Activated CD4-positive, alpha-beta T cell treated with anti-CD3 and anti-CD28 coated beads, Interleukin-2, Interleukin-4, amounts not matched to agents 100 ng/mL and 50 ng/mL, durations not matched to agents 16 hours and 8 hours (primary cell): ENCODE results near the gene NR5A2.
"Not testable (repeated sequence)": the region's sequence is repeated elsewhere in the genome, so short reads cannot be mapped to it uniquely, and the experiment has no call there.

Experiments used
- DNase-seq: peaks from one replicate; pipeline ENCODE4 v3.0.0-alpha.2; 2020; ENCODE audit warnings: low spot score

The NR5A2 gene

DNA sequence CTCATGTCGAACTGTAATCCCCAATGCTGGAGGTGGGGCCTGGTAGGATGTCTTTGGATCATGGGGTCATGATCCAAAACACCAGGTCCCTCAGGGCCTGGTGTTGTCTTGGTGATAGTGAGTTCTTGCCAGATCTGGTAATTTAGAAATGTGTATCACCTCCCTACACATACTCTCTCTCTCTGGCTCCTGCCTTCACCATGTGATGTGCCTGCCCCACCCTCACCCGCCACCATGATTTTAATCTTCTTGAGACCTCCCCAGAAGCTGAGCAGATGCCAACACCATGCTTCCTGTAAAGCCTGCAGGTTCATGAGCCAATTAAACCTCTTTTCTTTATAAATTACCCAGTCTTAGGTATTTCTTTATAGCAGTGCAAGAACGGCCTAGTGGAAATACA is 136.4 kb downstream of the NR5A2 start:
- DNase-seq, result no peak

DNA sequence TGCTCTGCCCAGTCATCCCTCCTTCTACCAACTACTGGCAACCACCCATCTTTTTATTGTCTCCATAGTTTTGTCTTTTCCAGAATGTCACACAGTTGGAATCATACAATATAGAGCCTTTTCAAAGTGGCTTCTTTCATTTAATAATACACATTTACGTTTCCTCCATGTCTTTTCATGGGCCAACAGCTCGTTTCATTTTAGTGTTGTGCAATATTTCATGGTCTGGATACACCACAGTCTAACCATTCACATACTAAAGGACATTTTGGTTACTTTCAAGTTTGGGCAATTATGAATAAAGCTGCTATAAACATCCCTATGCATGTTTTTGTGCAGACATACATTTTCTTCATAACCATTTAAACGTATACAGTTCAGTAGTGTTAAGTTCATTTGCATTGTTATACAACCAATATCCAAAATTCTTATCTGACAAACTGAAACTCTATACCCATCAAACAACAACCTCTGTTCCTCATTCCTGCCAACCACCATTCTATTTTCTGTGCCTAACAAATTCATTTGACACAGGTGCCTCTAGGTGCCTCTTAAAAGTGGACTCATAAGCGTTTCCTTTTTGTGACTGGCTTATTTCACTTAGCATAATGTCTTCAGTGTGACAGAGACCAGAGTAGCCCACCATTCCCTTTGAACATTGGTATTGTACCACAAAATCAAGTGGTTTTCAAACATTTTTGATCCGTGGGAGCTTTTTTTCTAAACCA is 138.1 kb downstream of the NR5A2 start:
- DNase-seq, result no peak

DNA sequence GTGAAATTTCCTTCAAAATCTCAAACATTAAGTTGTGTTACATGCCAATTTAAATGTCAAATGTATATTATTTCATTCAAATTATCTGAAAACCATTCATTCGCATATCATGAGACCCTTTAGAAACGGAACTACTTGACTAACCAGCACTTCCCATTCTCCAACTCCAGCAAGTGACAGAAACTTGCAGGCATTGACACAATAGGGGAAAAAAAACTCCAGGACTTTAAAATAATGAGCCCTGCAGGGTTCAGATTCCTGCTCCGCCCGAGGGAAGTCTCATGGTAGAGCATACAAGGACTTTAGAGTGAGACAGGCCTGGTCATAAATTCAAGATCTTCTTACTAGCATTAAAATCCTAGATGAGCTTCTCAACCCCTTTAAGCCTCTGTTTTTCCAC is 138.9 kb downstream of the NR5A2 start:
- DNase-seq, result no peak

DNA sequence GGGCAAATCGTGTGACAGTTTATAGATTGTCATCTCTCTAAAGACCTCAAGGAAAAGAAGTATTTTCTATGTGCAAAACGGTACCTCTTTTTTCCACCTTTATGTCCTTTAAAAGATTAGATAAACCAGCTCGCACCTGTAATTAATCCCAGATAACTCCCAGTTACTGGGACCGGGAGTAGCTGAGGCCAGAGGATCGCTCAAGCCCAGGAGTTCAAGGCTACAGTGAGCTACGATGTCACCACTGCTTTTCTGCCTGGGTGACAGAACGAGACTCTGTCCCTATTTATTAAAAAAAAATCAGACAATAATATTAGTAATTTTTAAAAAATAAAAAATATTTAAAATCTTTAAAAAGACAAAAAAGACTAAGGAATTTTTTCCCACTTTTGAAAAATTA is 141.4 kb downstream of the NR5A2 start:
- DNase-seq, result no peak

DNA sequence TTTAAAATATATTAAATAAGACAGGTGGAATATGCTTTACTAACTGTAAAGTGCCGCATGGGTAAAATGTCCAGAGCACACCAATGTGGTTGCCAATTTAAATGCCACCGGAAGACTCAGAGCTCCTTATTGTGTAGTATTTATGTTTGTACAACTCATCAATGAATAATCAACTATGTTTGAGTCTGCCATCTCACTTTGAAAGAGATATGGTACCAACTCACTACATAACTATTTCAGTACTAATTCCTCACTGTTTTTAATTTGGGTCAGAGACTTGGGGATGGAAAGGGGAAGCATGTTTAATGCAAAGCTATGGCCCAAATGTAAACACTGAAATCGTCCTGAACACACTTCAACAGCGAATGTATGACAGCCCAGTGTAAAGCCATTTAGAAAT is 144.8 kb downstream of the NR5A2 start:
- DNase-seq, result no peak

DNA sequence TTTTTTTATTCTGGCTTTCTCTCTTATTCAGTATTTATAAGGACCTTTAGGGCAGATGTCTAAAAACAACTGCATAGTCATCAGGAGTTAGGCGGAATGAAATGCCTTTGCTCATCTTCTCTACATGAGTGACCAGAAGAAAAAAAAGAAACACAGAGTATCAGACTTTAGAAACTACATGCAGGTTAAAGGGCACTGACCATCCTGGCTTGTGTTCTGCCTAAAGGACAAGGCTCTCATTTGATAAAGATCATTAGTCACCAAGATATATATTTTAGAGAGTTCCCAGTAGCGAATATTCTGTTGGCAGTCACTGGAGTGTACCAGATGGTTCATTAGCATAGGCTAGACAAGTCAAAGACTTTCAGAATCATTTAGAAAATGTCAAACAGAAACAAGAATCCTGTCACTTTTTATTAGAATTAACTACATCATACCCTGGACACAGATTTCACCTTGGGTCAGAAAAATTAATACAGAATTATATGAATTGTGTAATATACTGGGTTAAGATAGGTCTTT is 145.6 kb downstream of the NR5A2 start:
- no peak for DNase-seq

DNA sequence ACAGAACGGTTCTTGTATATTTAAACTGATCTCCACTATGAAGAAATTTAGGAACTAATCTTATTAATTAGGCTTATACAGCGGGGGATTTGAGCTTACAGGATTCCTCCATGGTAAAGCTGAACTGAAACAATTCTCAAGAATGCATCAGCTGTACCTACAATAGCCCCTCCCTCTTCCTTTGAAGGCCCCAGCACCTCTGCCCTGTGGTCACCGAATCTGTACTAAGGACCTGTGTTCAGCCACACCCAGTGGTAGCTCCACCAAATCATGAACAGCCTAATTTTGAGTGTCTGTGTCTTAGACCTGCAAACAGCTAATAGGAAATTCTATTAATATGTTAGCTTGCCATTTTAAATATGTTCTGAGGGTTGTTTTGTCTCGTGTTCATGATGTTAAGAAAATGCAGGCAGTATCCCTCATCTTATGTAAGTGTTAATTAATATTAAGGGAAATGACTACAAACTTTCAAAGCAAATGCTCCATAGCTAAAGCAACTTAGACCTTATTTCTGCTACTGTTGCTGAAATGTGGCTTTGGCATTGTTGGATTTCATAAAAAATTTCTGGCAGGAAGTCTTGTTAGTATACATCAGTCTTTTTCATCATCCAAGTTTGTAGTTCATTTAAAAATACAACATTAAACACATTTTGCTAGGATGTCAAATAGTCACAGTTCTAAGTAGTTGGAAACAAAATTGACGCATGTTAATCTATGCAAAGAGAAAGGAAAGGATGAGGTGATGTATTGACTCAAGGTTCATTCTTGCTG is 147.2 kb downstream of the NR5A2 start:
- no peak for DNase-seq

DNA sequence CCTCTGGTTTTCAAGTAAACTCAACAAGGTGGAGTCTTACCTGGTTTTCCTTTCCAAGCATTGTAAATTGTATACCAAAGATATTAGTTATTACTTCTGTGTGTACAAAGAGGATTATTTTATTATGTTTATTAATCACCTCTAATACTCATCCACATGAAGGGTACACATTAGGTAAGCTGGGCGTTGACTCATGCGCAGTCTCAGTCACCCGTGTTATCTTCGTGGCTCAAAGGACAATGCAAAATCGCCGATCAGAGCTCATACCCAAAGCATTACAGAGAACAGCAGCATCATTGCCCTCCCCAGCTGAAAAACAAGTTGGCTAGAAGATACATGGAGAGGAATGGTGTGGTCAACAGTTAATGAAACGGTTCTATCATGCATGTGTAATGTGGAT is 148.7 kb downstream of the NR5A2 start:
- no peak for DNase-seq

DNA sequence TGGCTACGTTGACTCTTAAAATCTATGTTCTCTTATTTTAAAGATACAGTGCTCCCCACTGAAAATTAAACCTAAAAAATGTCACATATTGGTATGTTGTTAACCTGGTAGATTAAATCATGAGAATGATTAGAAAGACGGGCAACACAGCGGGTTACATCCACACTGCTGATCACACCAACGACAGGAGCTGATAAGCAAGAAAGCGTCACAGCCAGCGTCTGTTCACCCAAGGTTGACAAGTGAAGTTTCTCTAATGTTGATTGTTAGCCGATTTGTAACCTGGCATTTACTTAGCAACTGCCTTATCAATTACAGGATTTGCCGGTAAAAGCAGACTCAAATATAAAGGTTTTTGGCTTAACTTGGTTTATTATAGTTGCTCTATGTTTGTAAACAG is 149.3 kb downstream of the NR5A2 start:
- no peak for DNase-seq

DNA sequence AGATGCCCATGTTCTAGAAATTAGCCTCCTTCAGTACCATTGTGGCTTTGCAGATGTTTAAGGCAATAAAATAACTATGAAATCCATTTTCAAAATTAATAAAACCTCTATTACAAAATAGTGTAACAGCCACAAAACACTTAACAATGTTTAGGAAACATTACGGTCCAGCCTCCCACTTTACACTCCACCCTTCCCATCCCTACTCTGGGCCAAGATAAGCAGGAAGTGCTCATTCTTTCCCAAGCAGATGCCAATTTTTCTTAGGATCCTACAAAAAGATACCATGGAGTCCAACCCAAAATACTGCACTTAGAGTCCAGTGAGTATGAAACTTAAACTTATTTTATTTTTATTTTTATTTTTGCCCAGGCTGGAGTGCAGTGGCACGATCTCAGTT is 150.8 kb downstream of the NR5A2 start:
- no peak for DNase-seq

DNA sequence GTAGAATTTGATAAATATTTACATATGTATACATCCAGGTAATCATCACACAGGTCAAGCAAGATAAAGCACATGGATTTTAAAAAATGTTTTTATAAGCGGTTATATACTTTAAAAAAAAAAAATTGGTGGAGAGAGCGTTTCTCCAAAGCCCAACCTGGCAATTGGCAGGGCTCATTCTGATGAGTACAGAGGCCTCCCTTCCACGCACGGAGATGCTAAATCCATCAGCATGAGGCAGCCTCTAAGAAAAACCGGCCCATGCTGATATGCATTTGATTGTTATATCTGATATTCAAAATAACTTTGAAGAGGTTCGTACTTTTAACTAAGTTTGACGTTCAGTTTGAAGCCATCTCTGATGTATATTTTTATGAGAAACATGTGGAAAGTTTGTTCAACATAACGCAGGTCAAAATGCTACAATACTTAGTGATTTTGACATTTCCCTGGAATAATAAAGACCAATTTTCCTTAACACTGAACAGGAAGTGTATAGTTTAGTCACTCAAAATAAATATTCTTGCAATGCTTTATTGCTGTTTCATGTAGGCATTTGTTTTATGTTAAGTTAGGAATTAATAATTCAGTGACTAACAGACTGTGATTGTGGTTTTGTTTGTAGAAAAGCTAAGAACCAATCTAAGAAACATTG is 151.7 kb downstream of the NR5A2 start:
- no peak for DNase-seq

DNA sequence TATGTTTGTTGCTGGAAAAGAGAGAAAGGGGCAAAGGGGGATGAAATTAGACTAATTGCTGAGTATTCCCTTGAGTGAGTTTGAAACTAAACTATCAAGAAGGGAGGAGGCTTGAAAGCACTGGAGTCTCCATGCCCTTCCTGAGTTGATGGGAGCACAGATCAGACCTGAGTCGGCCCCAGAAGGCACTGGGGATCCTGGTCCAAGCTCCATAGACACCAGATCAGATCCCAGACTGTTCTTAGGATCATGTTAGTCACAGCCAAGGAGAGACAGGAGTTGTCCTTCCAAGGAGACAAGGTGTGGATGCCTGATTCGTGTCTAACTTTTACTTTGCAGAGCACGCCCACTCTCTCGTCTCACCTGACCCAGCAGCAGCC is 152.3 kb downstream of the NR5A2 start:
- DNase-seq, result no peak

DNA sequence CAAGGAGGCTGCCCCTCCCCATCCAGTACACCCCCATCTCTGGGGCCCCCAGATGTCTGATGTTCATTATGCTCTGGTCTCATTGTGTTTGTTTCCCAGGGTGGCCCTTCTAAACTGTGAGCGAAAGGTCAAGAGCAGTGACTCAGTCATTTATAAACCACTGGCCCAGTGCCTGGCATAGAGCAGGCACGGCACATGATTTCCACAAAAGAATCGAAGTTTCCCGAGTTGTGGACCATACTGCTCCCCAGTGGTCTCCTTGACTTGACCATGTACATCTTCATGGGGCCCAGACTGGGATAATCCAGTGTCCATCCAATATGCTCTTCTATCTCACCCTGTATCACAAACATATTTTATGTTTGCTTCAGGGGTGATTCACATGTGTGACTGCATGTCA is 153.3 kb downstream of the NR5A2 start:
- no peak for DNase-seq

DNA sequence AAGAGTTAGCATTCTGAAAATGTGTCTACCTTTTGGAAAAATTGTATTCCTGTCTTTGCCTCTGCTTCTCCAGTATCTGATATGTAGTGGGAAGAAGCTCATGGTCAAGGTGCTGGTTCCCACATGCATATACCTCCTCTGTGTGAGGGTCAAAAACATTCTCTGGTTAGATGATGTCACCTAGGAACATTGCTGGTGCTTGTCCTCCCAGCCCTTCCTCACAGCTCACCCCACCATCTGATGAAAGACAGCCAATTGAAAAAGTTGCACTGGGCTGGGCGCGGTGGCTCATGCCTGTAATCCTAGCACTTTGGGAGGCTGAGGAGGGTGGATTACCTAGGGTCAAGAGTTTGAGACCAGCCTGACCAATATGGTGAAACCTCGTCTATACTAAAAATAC is 154.4 kb downstream of the NR5A2 start:
- DNase-seq, result no peak

DNA sequence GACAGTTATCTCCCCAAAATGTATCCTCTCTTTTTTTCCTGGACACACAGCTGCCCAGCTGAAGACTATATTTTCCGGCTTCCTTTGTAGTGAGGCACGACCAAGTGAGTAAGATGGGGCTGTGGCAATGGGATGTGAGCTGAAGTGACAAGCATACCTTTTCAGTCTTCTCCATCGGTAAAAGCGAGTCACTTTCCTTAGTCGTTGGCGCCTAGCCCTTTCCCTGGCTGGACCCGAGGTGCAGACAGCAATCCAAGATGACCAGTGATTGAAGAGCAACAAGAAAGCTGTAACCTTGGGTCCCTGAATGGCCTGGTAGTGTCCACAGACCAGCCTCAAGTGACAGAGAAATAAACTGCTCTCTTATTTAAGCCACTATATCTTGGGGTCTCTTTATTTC is 155.2 kb downstream of the NR5A2 start:
- DNase-seq, result no peak

DNA sequence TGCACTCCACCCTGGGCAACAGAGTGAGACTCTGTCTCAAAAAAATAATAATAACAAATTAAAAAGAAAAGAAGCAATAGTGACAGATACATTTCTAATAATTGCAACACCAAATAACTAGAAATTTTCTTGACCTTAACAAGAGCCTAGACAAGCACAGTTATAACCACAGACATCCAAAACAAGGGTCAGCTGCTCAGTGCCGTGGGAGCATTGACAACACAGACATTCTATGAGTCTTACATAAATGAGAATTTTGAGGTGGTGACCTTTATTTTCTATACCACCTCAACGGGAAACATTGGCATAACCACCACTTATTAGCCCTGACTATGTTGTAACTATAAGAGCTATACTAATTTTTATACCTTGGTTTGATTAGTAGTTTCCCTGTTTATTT is 156.1 kb downstream of the NR5A2 start:
- no peak for DNase-seq

DNA sequence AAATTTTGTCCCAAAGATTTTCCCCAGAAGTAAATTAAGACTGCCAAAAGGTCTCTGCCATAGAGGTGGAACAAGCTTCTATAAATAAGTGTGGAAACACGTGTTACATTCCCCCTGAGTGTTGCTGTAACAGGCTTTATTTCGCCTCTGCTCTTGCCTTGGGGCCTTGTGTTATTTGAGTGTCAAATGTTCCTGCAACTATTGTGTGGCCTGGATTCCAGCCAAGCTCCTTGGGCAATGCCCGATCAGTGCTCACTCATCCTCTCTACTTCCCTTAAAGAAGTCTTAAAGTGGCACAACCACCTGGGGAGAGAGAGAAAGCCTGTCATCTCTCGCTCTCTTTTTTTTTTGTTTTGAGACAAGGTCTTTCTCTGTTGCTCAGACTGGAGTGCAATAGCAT is 156.7 kb downstream of the NR5A2 start:
- DNase-seq, result no peak

DNA sequence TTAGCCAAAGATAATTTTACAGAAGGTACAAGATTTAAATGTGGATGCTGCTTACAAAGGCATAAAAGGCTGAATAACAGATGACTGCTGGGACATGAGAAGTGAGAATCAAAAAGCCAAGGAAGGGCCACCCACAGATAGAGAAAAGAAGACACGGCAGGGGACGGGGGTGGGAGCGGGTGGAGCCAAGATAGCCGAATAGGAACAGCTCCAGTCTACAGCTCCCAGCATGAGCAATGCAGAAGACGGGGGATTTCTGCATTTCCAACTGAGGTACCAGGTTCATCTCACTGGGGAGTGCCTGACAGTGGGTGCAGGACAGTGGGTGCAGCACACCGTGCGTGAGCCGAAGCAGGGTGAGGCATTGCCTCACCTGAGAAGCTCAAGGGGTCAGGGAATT is 157.7 kb downstream of the NR5A2 start:
- DNase-seq, result not testable (repeated sequence)

DNA sequence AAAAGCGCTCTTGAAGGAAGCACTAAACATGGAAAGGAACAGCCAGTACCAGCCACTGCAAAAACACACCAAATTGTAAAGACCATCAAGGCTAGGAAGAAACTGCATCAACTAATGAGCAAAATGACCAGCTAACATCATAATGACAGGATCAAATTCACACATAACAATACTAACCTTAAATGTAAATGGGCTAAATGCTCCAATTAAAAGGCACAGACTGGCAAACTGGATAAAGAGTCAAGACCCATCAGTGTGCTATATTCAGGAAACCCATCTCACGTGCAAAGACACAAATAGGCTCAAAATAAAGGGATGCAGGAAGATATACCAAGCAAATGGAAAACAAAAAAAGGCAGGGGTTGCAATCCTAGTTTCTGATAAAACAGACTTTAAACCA is 159.8 kb downstream of the NR5A2 start:
- not testable (repeated sequence) for DNase-seq

DNA sequence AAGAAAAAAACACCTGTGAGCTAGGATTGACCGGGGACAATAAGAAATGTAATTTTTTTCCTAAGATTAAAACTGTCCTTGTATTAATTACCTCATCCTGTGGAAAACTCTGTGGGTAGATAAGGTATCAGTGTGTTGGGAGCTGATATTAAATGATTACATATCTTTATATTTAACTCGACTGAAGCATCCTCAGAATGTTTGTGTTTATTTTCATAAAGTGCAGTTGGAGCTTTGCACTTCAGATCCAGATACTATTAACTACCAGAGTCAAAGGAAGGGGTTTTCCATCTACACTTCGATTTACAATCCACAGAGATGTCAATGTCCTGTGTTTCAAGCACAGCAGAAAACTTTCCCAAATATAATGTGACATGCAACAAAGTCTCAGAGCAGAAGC is 164.5 kb downstream of the NR5A2 start:
- DNase-seq, result no peak

DNA sequence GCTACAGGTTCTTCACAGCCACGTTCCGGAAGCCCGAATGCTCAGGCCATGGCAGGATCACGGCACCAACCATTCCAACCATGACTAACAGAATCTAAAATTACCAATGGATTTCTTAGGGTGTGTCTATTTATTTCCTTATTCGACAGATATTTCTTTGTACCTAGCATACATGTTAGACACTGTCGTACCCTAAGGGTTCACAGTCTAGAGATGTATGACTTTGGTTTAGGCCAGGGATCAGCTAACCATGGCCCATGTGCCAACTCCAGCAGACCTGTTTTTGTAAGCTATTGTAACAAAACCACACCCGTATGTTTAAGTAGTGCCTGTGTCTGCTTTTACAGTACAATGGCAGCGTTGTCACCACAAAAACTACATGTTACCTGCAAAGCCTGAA is 167.0 kb downstream of the NR5A2 start:
- DNase-seq, result no peak

DNA sequence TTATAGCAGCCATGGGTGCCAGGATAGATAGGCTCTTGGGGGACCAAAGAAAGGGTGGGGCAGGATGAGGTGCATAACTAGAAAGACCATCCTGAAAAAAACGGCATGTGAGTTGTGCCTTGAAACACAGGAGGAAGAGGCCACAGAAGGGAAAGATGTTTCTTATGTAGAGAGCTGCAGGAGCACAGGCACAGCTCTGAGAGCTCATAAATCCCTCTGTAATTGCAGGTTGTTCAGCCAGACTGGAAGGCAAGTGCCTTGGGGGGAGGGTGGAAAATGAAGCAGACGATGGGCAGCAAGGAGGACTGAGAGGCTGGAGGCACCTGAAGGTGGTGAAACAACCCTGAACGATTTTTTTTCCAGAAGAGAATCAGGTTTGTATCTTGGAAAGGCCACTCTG is 170.7 kb downstream of the NR5A2 start:
- DNase-seq, result no peak
